ENCODE data around the gene TP53I11.

The TP53I11 gene

GRCh38 chr11:44957040-44957515 lies 6.4 kb upstream of the TP53I11 start:
- Histone ChIP-seq H3K79me1 (ENCODE audit: low read depth, low read length) (no peaks in the 10 kb centered on the region), H3K27me3 (ENCODE audit: control insufficient read depth in 3 of 3, insufficient read depth in 3 of 3, low read depth in 1 of 3, low read length in 3 of 3) (peaks cover 0 to 74% (median 0%) of the 10 kb centered on the region in 3 experiments), H2AFZ (ENCODE audit: low read length) (peak overlapping the region; percentile 58), H3K18ac (ENCODE audit: low read length) (peak overlapping the region; percentile 92), H3K4ac (ENCODE audit: low read length) (no peak overlapping the region), H3K4me3 (ENCODE audit: low read length in 2 of 2) (no peak overlapping the region), H3K4me2 (ENCODE audit: insufficient read depth, low read length, poor library complexity, severe bottlenecking) (peak overlapping the region; percentile 54), H3K14ac (ENCODE audit: low read length) (no peak overlapping the region), H3K9me3 (replicated peaks in 1 of 2; ENCODE audit: control insufficient read depth in 2 of 2, insufficient read depth in 1 of 2, low read depth in 1 of 2, low read length in 2 of 2) (no peaks in the 10 kb centered on the region), H4K8ac (ENCODE audit: low read depth, low read length) (no peak overlapping the region), H3K4me1 (ENCODE audit: control insufficient read depth in 2 of 2, insufficient read depth in 1 of 2, low read depth in 1 of 2, low read length in 2 of 2) (peaks cover 16 to 47% of the 10 kb centered on the region in 2 donors), H4K91ac (ENCODE audit: low read depth, low read length, poor library complexity) (peak overlapping the region; percentile 85), H2BK15ac (ENCODE audit: low read length) (peak overlapping the region; percentile 72), H3K36me3 (replicated peaks in 1 of 2; ENCODE audit: control insufficient read depth in 2 of 2, insufficient read depth in 2 of 2, low read length in 2 of 2) (no peaks in the 10 kb centered on the region), H3K9ac (ENCODE audit: low read depth, low read length, poor library complexity) (peak overlapping the region; percentile 6), H2BK5ac (ENCODE audit: low read length) (no peak overlapping the region), H3K27ac (replicated peaks; ENCODE audit: low read length) (no peak overlapping the region), H3K23ac (ENCODE audit: low read depth, low read length, poor library complexity) (no peak overlapping the region), H2AK5ac (ENCODE audit: low read depth, low read length) (peak overlapping the region; percentile 60), H2BK12ac (ENCODE audit: low read length) (peak overlapping the region; percentile 28), H2BK120ac (ENCODE audit: low read depth, low read length) (peak overlapping the region; percentile 90)
- no CpG with 5 or more reads among the region's 35 CpGs for WGBS, 2 donors (ENCODE audit: extremely low coverage in 2 of 2, insufficient read length in 2 of 2, insufficient replicate concordance in 1 of 2)
- no peak for DNase-seq (ENCODE audit: low spot score)

- WGBS, 2 donors (ENCODE audit: extremely low coverage in 2 of 2, insufficient read length in 2 of 2, insufficient replicate concordance in 1 of 2), result no CpG with 5 or more reads among the region's 5 CpGs
- Histone ChIP-seq H3K27ac (replicated peaks; ENCODE audit: low read length) (no peak overlapping the region), H3K9ac (ENCODE audit: low read depth, low read length, poor library complexity) (no peak overlapping the region)
Observed at GRCh38 chr11:44955015-44955738, 4.5 kb upstream of the TP53I11 start.

GRCh38 chr11:44954051-44954906 lies 3.6 kb upstream of the TP53I11 start:
- Histone ChIP-seq H3K18ac (ENCODE audit: low read length) (peak overlapping the region; percentile 92), H2BK15ac (ENCODE audit: low read length) (peak overlapping the region; percentile 81), H3K4me3 (ENCODE audit: low read length in 2 of 2) (peak overlapping the region in 1 of 2 donors; percentile 17), H3K27me3 (ENCODE audit: control insufficient read depth in 3 of 3, insufficient read depth in 3 of 3, low read depth in 1 of 3, low read length in 3 of 3) (peaks cover 0 to 63% (median 0%) of the 10 kb centered on the region in 3 experiments), H3K36me3 (replicated peaks in 1 of 2; ENCODE audit: control insufficient read depth in 2 of 2, insufficient read depth in 2 of 2, low read length in 2 of 2) (no peaks in the 10 kb centered on the region), H2BK12ac (ENCODE audit: low read length) (peak overlapping the region; percentile 78), H4K8ac (ENCODE audit: low read depth, low read length) (no peak overlapping the region), H3K9me3 (replicated peaks in 1 of 2; ENCODE audit: control insufficient read depth in 2 of 2, insufficient read depth in 1 of 2, low read depth in 1 of 2, low read length in 2 of 2) (no peaks in the 10 kb centered on the region), H3K23ac (ENCODE audit: low read depth, low read length, poor library complexity) (no peak overlapping the region), H3K4me2 (ENCODE audit: insufficient read depth, low read length, poor library complexity, severe bottlenecking) (no peak overlapping the region), H3K14ac (ENCODE audit: low read length) (no peak overlapping the region), H2AK5ac (ENCODE audit: low read depth, low read length) (peak overlapping the region; percentile 77), H2AFZ (ENCODE audit: low read length) (peak overlapping the region; percentile 35), H3K9ac (ENCODE audit: low read depth, low read length, poor library complexity) (peak overlapping the region; percentile 36), H2BK5ac (ENCODE audit: low read length) (peak overlapping the region; percentile 7), H2BK120ac (ENCODE audit: low read depth, low read length) (no peak overlapping the region), H4K91ac (ENCODE audit: low read depth, low read length, poor library complexity) (peak overlapping the region; percentile 73), H3K4ac (ENCODE audit: low read length) (no peak overlapping the region), H3K79me1 (ENCODE audit: low read depth, low read length) (no peaks in the 10 kb centered on the region), H3K4me1 (ENCODE audit: control insufficient read depth in 2 of 2, insufficient read depth in 1 of 2, low read depth in 1 of 2, low read length in 2 of 2) (peaks cover 16 to 38% of the 10 kb centered on the region in 2 donors), H3K27ac (replicated peaks; ENCODE audit: low read length) (no peak overlapping the region)
- no CpG with 5 or more reads among the region's 12 CpGs for WGBS, 2 donors (ENCODE audit: extremely low coverage in 2 of 2, insufficient read length in 2 of 2, insufficient replicate concordance in 1 of 2)
- DNase-seq (ENCODE audit: low spot score), result no peak

More at GRCh38 chr11:44955015-44955738, 4.5 kb upstream of the TP53I11 start:
- Histone ChIP-seq H2BK12ac (ENCODE audit: low read length) (no peak overlapping the region), H4K8ac (ENCODE audit: low read depth, low read length) (no peak overlapping the region), H3K36me3 (replicated peaks in 1 of 2; ENCODE audit: control insufficient read depth in 2 of 2, insufficient read depth in 2 of 2, low read length in 2 of 2) (no peaks in the 10 kb centered on the region), H2BK120ac (ENCODE audit: low read depth, low read length) (no peak overlapping the region), H2AFZ (ENCODE audit: low read length) (peak overlapping the region; percentile 35), H3K79me1 (ENCODE audit: low read depth, low read length) (no peaks in the 10 kb centered on the region), H3K18ac (ENCODE audit: low read length) (peak overlapping the region; percentile 60), H3K4me2 (ENCODE audit: insufficient read depth, low read length, poor library complexity, severe bottlenecking) (no peak overlapping the region), H3K9me3 (replicated peaks in 1 of 2; ENCODE audit: control insufficient read depth in 2 of 2, insufficient read depth in 1 of 2, low read depth in 1 of 2, low read length in 2 of 2) (no peaks in the 10 kb centered on the region), H3K23ac (ENCODE audit: low read depth, low read length, poor library complexity) (no peak overlapping the region), H3K14ac (ENCODE audit: low read length) (no peak overlapping the region), H2AK5ac (ENCODE audit: low read depth, low read length) (peak overlapping the region; percentile 77), H2BK5ac (ENCODE audit: low read length) (peak overlapping the region; percentile 9), H2BK15ac (ENCODE audit: low read length) (peak overlapping the region; percentile 34), H3K27me3 (ENCODE audit: control insufficient read depth in 3 of 3, insufficient read depth in 3 of 3, low read depth in 1 of 3, low read length in 3 of 3) (peaks cover 0 to 71% (median 0%) of the 10 kb centered on the region in 3 experiments), H3K4me1 (ENCODE audit: control insufficient read depth in 2 of 2, insufficient read depth in 1 of 2, low read depth in 1 of 2, low read length in 2 of 2) (peaks cover 16 to 44% of the 10 kb centered on the region in 2 donors), H3K4me3 (ENCODE audit: low read length in 2 of 2) (no peak overlapping the region), H4K91ac (ENCODE audit: low read depth, low read length, poor library complexity) (no peak overlapping the region), H3K4ac (ENCODE audit: low read length) (no peak overlapping the region)
- no peak for DNase-seq (ENCODE audit: low spot score)
